ENCODE measurements around the gene C2orf72.
"Not testable (repeated sequence)": the region's sequence is repeated elsewhere in the genome, so short reads cannot be mapped to it uniquely, and the experiment has no call there.

Gene C2orf72

GRCh38 chr2:231015926-231016325 is 21.4 kb upstream of the C2orf72 start:
- DNase-seq, result no peak

GRCh38 chr2:231016566-231017230 is 20.6 kb upstream of the C2orf72 start:
- DNase-seq, result no peak

DNA sequence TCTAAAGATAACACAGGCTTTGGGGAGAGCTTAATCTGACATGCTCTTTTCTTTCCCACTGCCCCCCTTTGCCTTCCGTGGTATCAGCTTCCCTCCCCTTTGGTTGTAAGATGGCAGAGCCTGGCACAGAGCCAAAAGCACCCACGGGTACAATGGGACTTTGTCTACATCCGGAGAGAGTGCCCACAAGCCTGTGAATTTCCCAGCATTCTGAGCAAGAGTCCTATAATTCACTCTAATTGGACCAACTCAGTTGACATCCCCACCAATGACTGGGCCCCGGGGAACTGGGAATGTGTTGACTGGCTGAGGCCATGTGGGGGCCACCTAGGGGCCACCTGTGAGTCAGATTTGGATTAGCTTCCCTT is 20.1 kb upstream of the C2orf72 start:
- DNase-seq, result no peak

DNA sequence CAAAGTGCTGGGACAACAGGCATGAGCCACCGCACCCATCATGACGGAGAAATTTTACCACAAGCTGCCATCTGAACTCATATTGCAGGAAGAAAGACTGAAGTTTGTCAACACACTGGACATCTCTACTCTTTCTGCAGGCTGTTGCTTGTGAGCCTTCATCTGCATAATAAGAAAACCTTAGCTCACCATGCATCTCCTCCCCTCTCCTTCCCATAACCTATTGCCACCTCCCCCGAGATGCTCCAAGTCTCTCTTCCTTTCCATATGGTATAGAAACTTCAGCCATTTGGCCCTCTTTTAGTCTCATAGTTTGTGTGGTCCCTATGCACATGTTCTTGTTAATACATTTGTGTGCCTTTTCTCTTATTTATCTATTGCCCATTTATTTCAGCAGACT is 19.1 kb upstream of the C2orf72 start:
- DNase-seq, result no peak

DNA sequence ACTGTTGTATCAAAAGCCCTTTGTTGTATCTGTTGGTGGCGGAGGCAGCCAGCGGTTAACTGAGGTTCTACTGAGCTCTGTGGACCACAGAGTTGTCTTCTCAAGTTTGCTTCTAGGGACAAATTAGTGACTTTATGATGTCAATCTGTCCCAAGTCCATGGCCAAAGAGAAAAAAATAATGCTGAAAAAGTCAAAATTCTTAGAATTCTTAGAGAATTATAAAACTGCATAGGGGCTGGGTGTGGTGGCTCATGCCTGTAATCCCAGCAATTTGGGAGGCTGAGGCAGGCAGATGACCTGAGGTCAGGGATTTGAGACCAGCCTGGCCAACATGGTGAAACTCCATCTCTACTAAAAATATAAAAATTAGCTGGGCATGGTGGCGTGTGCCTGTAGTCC is 12.3 kb upstream of the C2orf72 start:
- not testable (repeated sequence) for DNase-seq

- no peak for DNase-seq
Measured at GRCh38 chr2:231028889-231029288, 8.4 kb upstream of the C2orf72 start.

DNA sequence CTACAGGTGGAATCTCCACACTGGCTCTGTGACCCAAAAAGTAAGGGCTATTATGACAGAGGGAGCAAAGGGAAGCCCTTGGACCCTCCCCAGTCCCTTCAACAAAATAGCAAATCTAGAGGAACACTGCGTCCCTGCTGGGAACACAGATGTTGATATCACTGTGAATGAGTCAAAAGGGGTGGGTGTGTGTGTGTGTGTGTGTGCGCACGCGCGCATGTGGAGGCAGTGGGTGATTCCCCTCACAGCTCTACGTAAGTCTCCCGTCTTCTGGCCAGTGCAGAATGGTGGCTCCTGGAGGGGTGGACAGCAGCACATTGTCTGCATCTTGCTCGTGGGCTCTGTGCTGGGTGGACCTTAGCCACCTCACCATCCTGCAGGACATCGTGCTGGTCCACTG is 7.8 kb upstream of the C2orf72 start:
- DNase-seq, result no peak

DNA sequence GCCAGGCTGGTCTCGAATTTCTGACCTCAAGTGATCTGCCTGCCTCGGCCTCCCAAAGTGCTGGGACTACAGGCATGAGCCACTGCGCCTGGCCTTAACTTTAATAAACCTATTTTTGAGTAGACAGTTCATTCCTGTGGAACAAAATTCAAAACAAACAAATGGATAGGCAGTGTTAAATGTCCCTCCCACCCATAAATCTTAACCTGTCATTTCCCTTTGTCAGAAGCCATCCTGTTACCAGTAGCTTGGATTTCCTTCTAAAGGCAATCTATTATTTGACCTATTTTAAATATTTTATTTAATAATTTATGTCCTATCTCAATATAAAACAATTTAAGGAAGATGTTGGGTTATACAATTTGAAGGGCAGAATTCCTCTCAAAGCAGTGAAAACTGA is 6.6 kb upstream of the C2orf72 start:
- DNase-seq, result no peak

- no peak for DNase-seq
Measured at GRCh38 chr2:231032575-231033140, 4.7 kb upstream of the C2orf72 start.

- no peak for DNase-seq
Measured at GRCh38 chr2:231033147-231034132, 3.9 kb upstream of the C2orf72 start.

- DNase-seq, result no peak
Measured at GRCh38 chr2:231034291-231034882, 2.9 kb upstream of the C2orf72 start.

- DNase-seq, result no peak
Measured at GRCh38 chr2:231036131-231036530, 1.2 kb upstream of the C2orf72 start.

- no peak for DNase-seq
Measured at GRCh38 chr2:231036578-231037106, 681 bp upstream of the C2orf72 start.

DNA sequence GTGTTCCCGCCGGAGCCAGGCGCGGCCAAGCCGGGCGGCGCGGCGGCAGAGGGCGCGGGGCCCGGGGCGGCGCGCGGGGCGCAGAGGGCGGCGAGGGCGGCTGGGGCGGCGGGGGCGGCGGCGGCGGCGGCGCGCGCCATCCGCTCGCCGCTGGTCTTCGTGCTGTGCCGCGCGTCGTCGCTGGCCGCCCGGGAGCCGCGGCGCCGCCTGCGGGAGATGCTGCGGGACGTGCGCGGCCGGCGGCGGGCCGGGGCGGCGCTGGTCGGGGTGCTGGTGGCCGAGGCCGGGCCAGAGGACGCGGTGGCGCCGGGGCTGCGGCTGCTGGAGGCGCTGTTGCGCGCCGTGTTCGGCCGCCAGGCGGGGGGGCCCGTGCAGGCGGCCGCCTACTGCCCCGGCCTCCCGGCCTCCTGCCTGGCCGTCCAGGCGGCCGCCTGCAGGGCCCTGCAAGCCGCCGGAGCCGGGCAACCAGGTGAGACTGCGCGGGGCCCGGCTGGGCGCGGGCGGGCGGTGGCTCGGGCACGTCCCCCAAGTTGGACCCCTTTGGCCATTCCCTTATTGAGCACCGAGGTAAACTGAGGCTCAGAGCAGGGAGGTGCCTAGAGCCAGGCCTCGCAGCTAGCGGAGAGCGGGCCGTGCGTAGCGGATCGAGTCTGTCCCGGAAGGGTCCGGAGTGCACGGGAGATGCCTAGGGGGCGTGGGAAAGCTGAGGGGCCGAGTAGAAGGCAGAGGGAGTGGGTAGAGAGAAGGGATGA is 584 bp downstream of the C2orf72 start:
- no peak for DNase-seq

DNA sequence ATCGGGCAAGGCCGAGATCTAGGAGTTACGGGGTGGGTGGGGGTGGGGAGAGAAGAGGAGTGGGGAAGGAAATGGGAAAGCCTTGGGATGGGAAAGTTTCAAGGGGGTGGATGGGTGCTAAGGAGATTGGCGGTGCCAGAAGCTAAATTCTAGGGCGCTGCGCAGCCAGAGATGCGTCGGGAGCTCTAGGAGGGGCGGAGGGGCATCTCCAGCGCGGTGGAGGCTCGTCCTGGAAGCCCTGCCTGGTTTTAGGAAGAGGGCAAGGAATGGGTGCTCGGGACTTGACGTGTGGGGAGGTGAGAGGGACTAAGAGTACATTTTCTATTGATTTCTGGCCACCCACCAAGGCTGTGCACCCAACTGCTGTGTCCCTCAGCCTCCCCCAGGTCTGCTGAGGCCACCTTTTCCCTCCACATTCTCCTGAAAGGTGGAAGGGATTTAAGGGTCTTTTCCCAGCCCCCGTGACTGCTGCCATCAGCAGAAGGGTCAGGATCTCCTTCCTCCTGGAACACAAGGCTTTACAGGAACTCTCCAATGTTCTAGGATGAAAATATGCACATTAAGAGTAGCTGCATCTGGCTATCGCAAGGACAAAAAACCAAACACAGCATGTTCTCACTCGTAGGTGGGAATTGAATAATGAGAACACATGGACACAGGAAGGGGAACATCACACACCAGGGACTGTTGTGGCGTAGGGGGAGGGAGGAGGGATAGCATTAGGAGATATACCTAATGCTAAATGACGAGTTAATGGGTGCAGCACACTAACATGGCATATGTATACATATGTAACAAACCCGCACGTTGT is 1.4 kb downstream of the C2orf72 start:
- no peak for DNase-seq

GRCh38 chr2:231039294-231039664 is 2.0 kb downstream of the C2orf72 start:
- no peak for DNase-seq

DNA sequence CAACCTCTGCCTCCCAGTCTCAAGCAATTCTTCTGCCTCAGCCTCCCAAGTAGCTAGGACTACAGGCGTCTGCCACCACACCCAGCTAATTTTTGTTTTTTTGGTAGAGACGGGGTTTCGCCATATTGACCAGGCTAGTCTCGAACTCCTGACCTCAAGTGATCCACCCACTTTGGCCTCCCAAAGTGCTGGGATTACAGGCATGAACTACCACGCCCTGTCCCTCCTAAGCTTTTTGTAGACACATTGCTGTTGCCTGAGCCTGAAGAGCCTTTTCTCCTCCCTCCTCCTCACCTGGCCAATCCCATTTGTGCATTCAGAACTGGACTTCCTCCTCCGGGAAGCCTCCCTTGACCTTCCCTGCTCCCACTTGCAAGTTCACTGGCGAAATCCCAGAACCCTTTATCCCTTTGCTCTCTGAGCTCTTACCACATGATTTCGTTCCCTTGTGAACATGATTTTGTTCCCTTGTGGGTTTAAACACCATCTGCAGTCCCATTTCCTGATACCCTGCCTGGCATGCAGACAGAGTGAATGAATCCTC is 2.6 kb downstream of the C2orf72 start:
- no peak for DNase-seq

GRCh38 chr2:231041061-231041689 is 3.9 kb downstream of the C2orf72 start:
- no peak for DNase-seq

- DNase-seq, result no peak
Measured at GRCh38 chr2:231043796-231044195, 6.5 kb downstream of the C2orf72 start.

DNA sequence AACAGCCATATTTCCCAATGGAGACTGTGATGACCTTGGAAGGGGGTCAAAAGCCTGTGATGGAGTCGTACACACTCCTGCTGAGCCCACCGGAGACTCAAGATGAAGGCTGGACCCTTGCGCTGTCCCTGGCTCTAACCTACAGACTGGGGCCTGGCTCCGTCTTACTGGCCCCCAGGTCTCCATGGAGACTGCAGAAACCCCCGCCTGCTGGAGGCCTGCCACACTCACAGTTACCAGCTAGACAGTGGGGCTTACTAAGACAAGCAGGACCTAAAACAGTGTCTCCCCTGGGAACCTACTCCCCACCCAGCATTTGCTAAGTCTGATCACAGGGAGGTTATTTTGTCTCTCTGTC is 9.6 kb downstream of the C2orf72 start:
- no peak for DNase-seq
